Small intestine (tissue), 16 donors: ENCODE data around the gene NPFF. TPM values are rescaled to one million over a fixed set of nuclear protein-coding genes. Genes with fewer than 3 reads are reported as not detected.
"Not testable (repeated sequence)": the region's sequence is repeated elsewhere in the genome, so short reads cannot be mapped to it uniquely, and the experiment has no call there.

Source experiments
- DNase-seq, 2 donors: peaks; one replicate each; pipeline versions ENCODE4 v3.0.0 to v3.0.0-alpha.2; 2013
- FAIRE-seq: peaks from 2 replicates; lab custom pipeline; 2012; peaks lifted over from hg19 to GRCh38; lab: Jason Lieb, UNC
- H3K27ac ChIP-seq, 3 donors: one replicate each; pipeline ENCODE4 v1.5.1; 2013; ENCODE audit warnings: low read length in 2 of 3, mild to moderate bottlenecking in 2 of 3, control low read depth in 1 of 3, inconsistent platforms in 1 of 3, low read depth in 1 of 3, moderate library complexity in 1 of 3
- H3K27me3 ChIP-seq, 3 donors: one replicate each; pipeline ENCODE4 v1.6.1; 2013; ENCODE audit warnings: low read length in 3 of 3, inconsistent platforms in 1 of 3; ENCODE audit not compliant: control insufficient read depth in 3 of 3, insufficient read depth in 3 of 3
- H3K36me3 ChIP-seq, 3 donors: one replicate each; pipeline ENCODE4 v1.6.1; 2013; ENCODE audit warnings: low read length in 3 of 3, inconsistent platforms in 1 of 3, low read depth in 1 of 3, mild to moderate bottlenecking in 1 of 3, moderate library complexity in 1 of 3; ENCODE audit not compliant: control insufficient read depth in 3 of 3, insufficient read depth in 2 of 3
- H3K4me1 ChIP-seq, 3 donors: one replicate each; pipeline ENCODE4 v1.6.1; 2013; ENCODE audit warnings: low read length in 2 of 3, inconsistent platforms in 1 of 3, low read depth in 1 of 3, mild to moderate bottlenecking in 1 of 3, moderate library complexity in 1 of 3; ENCODE audit not compliant: control insufficient read depth in 3 of 3, insufficient read depth in 2 of 3
- H3K4me3 ChIP-seq, 3 donors: one replicate each; pipeline ENCODE4 v1.5.1; 2013; ENCODE audit warnings: low read length in 3 of 3, control low read depth in 1 of 3, inconsistent platforms in 1 of 3, low read depth in 1 of 3, mild to moderate bottlenecking in 1 of 3, moderate library complexity in 1 of 3
- H3K9me3 ChIP-seq, 2 donors: one replicate each; pipeline ENCODE4 v1.6.1; 2013; ENCODE audit warnings: low read depth in 1 of 2, low read length in 1 of 2; ENCODE audit not compliant: control insufficient read depth in 2 of 2, insufficient read depth in 1 of 2
- WGBS, 3 donors: extraction: QIAGEN DNeasy Blood & Tissue Kit; methylation state at CpG; one replicate each; pipeline ENCODE4 v1.1.7; 2013; 5-methylcytosine and 5-hydroxymethylcytosine counted together
- long read RNA-seq, 10 donors: transcript quantifications; one replicate each; lab custom pipeline, GENCODE V29; 2026
- polyA plus RNA-seq, 4 donors: library from polyadenylated mRNA; stranded (reverse) in 3 of 4; unstranded in 1 of 4; fragments of 200-250 nt in 3 of 4; fragments of 120-200 nt in 1 of 4; gene quantifications; one replicate each; pipeline versions ENCODE4 v1.2.1 to v1.2.3, GENCODE V29; 2013
- donor health status: healthy with polysubstance abuse.
- donor health status: control.
- donor health status: control.
- donor health status: Bipolar disorder and iron deficiency.
- donor health status: healthy.

The NPFF gene
- 1 to 10 TPM in 1 of 4 donors, under 1 TPM in 1, not detected in 2; 0.12 to 4.2 TPM for polyA plus RNA-seq
- long read RNA-seq, donor 1: 0 reads
- long read RNA-seq, donor 2: 0 reads
- long read RNA-seq, donor 3: 0 reads
- long read RNA-seq, donor 4: 0 reads
- long read RNA-seq, donor 5: 0 reads
- long read RNA-seq, donor 6: 0 reads
- long read RNA-seq, donor 7: 0 reads
- long read RNA-seq, donor 8: 0 reads
- long read RNA-seq, donor 9: 0 reads
- long read RNA-seq, donor 10: 0 reads

DNA sequence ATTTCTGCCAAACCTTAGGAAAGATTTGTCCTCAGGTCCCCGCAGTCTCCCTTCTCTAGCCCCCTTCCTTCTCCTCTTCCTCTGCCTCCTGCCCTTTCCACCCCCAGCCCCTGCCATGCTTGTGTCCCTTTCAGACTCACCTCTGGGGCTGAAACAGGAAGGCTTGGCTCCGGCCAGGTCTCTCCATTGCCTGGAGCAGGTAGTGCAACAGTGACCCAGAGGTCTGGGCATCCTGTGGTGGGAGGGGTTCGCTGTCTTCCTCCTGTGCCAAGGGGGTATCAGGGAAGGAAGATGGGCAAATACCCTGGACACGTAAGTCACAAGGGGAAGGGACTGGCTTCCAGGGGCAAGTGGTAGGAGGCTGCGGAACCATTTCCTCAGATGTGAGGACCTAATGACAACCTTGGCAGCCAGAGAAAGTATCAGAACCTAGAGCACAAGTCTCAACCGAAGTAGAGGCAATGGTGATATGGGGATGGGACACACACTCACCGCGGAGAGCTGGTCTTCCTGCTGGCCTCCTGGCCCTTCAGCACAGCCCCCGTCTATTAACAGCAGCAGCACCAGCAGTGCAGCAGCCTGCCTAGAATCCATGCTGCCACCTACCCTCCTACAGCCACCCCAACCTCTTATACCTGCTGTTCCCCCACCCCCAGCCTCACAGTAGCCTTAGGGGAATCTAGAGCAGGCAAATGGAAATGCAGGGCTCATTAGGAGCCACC, at the start of gene NPFF:
Gene NPFF, minus strand, starts transcription at position 604 of the 722 bp plus-strand sequence. Its CDS starts 10 bp downstream, at position 594.
- DNase-seq: no peak
- Histone ChIP-seq H3K9me3 (no peaks in the 10 kb centered on the region), H3K27me3 (no peaks in the 10 kb centered on the region)

GRCh38 chr12:53552361-53553327, 45.4 kb upstream of the NPFF start:
- no peak overlapping the region for H3K27ac ChIP-seq
- WGBS, 3 donors: 85 to 92% (median 91%) methylated on average over 13 to 14 of the region's 14 CpGs

More for the DNA sequence above, at the start of gene NPFF:
- peaks cover 0 to 74% (median 1%) of the 10 kb centered on the region in 3 donors for H3K36me3 ChIP-seq
- FAIRE-seq: no peak
- no peak within 1 kb of the TSS for H3K27ac ChIP-seq
- peaks cover 0 to 5% (median under 1%) of the 10 kb centered on the region in 3 donors for H3K4me1 ChIP-seq
- WGBS, 3 donors: 91 to 92% (median 91%) methylated on average over 9 of the region's 9 CpGs
- no peak within 1 kb of the TSS for H3K4me3 ChIP-seq

GRCh38 chr12:53551889-53552291, 44.6 kb upstream of the NPFF start:
- H3K36me3 ChIP-seq: peaks cover 6 to 38% (median 6%) of the 10 kb centered on the region in 3 donors
- H3K9me3 ChIP-seq: no peaks in the 10 kb centered on the region
- DNase-seq (no peak), FAIRE-seq (no peak)
- H3K27ac ChIP-seq: no peak overlapping the region
- no peaks in the 10 kb centered on the region for H3K4me1 ChIP-seq
- WGBS, 3 donors: 83 to 92% (median 88%) methylated on average over 2 of the region's 2 CpGs
- H3K27me3 ChIP-seq: no peaks in the 10 kb centered on the region
- no peak overlapping the region for H3K4me3 ChIP-seq

More at GRCh38 chr12:53552361-53553327, 45.4 kb upstream of the NPFF start:
- FAIRE-seq (no peak), DNase-seq (no peak)
- H3K36me3 ChIP-seq: peaks cover 6 to 35% (median 6%) of the 10 kb centered on the region in 3 donors
- H3K9me3 ChIP-seq: no peaks in the 10 kb centered on the region
- no peaks in the 10 kb centered on the region for H3K27me3 ChIP-seq
- no peaks in the 10 kb centered on the region for H3K4me1 ChIP-seq
- H3K4me3 ChIP-seq: no peak overlapping the region

- Histone ChIP-seq H3K4me1 (no peaks in the 10 kb centered on the region), H3K27ac (no peak overlapping the region), H3K27me3 (no peaks in the 10 kb centered on the region), H3K9me3 (no peaks in the 10 kb centered on the region), H3K36me3 (peaks cover 6 to 40% (median 6%) of the 10 kb centered on the region in 3 donors), H3K4me3 (no peak overlapping the region)
- no peak for FAIRE-seq
- 86 to 88% (median 87%) methylated on average over 1 of the region's 1 CpG for WGBS, 3 donors
- DNase-seq: no peak
Measured at GRCh38 chr12:53550595-53550994, 43.3 kb upstream of the NPFF start.

DNA sequence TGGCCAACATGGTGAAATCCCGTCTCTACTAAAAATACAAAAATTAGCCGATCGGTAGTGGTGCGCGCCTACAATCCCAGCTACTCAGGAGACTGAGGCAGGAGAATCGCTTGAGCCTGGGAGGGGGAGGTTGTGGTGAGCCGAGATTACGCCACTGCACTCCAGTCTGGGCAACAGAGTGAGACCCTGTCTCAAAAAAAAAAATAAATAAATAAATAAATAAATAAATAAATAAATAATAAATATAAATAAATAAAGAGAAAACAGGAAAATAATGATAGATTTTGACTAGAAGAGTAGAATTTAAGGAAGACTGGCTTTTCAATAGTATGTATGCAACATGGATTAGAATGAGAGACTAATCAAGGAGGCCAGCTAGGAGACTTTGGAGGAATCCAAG, 42.8 kb upstream of the NPFF start:
- DNase-seq, H3K4me3 ChIP-seq, H3K4me1 ChIP-seq, H3K27me3 ChIP-seq, FAIRE-seq, H3K27ac ChIP-seq, H3K9me3 ChIP-seq: not testable (repeated sequence)
- 98 to 99% (median 98%) methylated on average over 8 of the region's 8 CpGs for WGBS, 3 donors
- peaks cover 6 to 44% (median 6%) of the 10 kb centered on the region in 3 donors for H3K36me3 ChIP-seq

- not testable (repeated sequence) for FAIRE-seq, H3K4me1 ChIP-seq, H3K27me3 ChIP-seq, H3K9me3 ChIP-seq, H3K4me3 ChIP-seq, DNase-seq, H3K27ac ChIP-seq
- peaks cover 6 to 45% (median 6%) of the 10 kb centered on the region in 3 donors for H3K36me3 ChIP-seq
- WGBS, 3 donors: 96 to 98% (median 97%) methylated on average over 6 of the region's 6 CpGs
Measured at GRCh38 chr12:53548354-53548753, 41.1 kb upstream of the NPFF start.

GRCh38 chr12:53543539-53543938, 36.3 kb upstream of the NPFF start:
- 21 to 31% (median 30%) methylated on average over 5 of the region's 5 CpGs for WGBS, 3 donors
- H3K4me3 ChIP-seq: no peak overlapping the region
- no peaks in the 10 kb centered on the region for H3K27me3 ChIP-seq
- DNase-seq: peak; percentile 54 to 62
- H3K4me1 ChIP-seq: no peaks in the 10 kb centered on the region
- peaks cover 1 to 51% (median 3%) of the 10 kb centered on the region in 3 donors for H3K36me3 ChIP-seq
- H3K27ac ChIP-seq: peak overlapping the region in 1 of 3 donors; percentile 58
- FAIRE-seq: no peak
- no peaks in the 10 kb centered on the region for H3K9me3 ChIP-seq

DNA sequence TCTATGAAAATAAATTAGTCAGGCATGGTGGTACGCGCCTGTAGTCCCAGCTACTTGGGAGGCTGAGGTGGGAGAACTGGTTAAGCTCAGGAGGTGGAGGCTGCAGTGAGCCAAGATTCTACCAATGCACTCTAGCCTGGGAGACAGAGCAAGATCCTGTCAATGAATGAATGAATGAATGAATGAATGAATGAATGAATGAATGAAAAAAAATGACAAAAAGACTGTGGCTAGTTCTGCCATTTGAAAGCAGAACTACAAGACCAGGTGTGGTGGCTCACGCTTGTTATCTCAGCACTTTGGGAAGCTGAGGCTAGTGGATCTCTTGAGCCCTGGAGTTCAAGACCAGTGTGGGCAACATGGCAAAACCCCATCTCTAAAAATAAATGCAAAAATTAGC, 32.2 kb upstream of the NPFF start:
- peaks cover 0 to 3% (median 0%) of the 10 kb centered on the region in 3 donors for H3K4me1 ChIP-seq
- no peak overlapping the region for H3K27ac ChIP-seq
- peaks cover 3 to 55% (median 8%) of the 10 kb centered on the region in 3 donors for H3K36me3 ChIP-seq
- no peaks in the 10 kb centered on the region for H3K27me3 ChIP-seq
- DNase-seq (no peak), FAIRE-seq (no peak)
- no peak overlapping the region for H3K4me3 ChIP-seq
- WGBS, 3 donors: 97 to 100% (median 97%) methylated on average over 3 of the region's 3 CpGs
- H3K9me3 ChIP-seq: no peaks in the 10 kb centered on the region
